SK-N-SH (cell line): ENCODE results near the gene DYNC2H1. TPM values are rescaled to one million over a fixed set of nuclear protein-coding genes. Genes with fewer than 3 reads are reported as not detected.

Experiments used
- CTCF ChIA-PET: fragments of 300-600, 350-600 bp; formaldehyde crosslinking; extraction: SDS; loops from one replicate; lab custom pipeline; 2021; lab: Yijun Ruan, JAX
- POLR2A ChIA-PET: fragments of 350-600 bp; sonication (Branson Sonifier 250); formaldehyde crosslinking; extraction: SDS; loops from one replicate; lab custom pipeline; 2020; ENCODE audit warnings: antibody characterized with exemption, inconsistent platforms; lab: Yijun Ruan, JAX
- DNase-seq: peaks from one replicate; pipeline ENCODE4 v3.0.0; 2012
- H2AFZ ChIP-seq: fragments of 200-600 bp; sonication (generic); 2 replicates; pipeline ENCODE4 v1.8.1; 2016; ENCODE audit warnings: antibody characterized with exemption, mild to moderate bottlenecking, low read depth
- H3F3A ChIP-seq: fragments of 200-600 bp; sonication (generic); replicated peaks from 2 replicates; pipeline ENCODE3; 2016; ENCODE audit warnings: antibody characterized with exemption, mild to moderate bottlenecking; ENCODE audit not compliant: insufficient read depth
- H3K27ac ChIP-seq, 2 experiments: fragments of 200-500 bp in 1 of 2; fragments of 200-600 bp in 1 of 2; sonication (Bioruptor generic) in 1 of 2; sonication (generic), shearing (Covaris generic) in 1 of 2; 2 replicates each; pipeline versions ENCODE4 v1.5.1 to v1.6.1; 2014 to 2016; ENCODE audit warnings: low read depth in 2 of 2, inconsistent platforms in 1 of 2, low read length in 1 of 2, mild to moderate bottlenecking in 1 of 2, mixed read lengths in 1 of 2
- H3K27me3 ChIP-seq: fragments of 200-600 bp; sonication (generic), shearing (Covaris generic); 2 replicates; pipeline ENCODE4 v1.6.1; 2016; ENCODE audit warnings: mixed run types; ENCODE audit not compliant: insufficient read depth
- H3K36me3 ChIP-seq, 2 experiments: fragments of 200-500 bp in 1 of 2; fragments of 200-600 bp in 1 of 2; sonication (Bioruptor generic) in 1 of 2; sonication (generic) in 1 of 2; replicated peaks in 1 of 2; 2 replicates each; pipeline versions ENCODE3 to v1.5.1; 2014 to 2016; ENCODE audit warnings: low read length in 1 of 2, mild to moderate bottlenecking in 1 of 2; ENCODE audit not compliant: insufficient read depth in 2 of 2, control insufficient read depth in 1 of 2
- H3K4me1 ChIP-seq, 2 experiments: fragments of 200-500 bp in 1 of 2; fragments of 200-600 bp in 1 of 2; sonication (Bioruptor generic) in 1 of 2; sonication (generic), shearing (Covaris generic) in 1 of 2; 2 replicates each; pipeline versions ENCODE4 v1.5.1 to v1.6.1; 2014 to 2016; ENCODE audit warnings: low read depth in 1 of 2, low read length in 1 of 2, mixed run types in 1 of 2; ENCODE audit not compliant: insufficient read depth in 2 of 2, control insufficient read depth in 1 of 2
- H3K4me2 ChIP-seq: fragments of 200-600 bp; sonication (generic), shearing (Covaris generic); 2 replicates; pipeline ENCODE4 v1.6.1; 2017; ENCODE audit warnings: mixed run types
- H3K4me3 ChIP-seq, 2 experiments: fragments of 200-500 bp in 1 of 2; fragments of 200-600 bp in 1 of 2; sonication (Bioruptor generic) in 1 of 2; sonication (generic), shearing (Covaris generic) in 1 of 2; 2 replicates each; pipeline versions ENCODE4 v1.5.1 to v1.8.1; 2014 to 2016; ENCODE audit warnings: low read depth in 2 of 2, inconsistent platforms in 1 of 2, low read length in 1 of 2, mild to moderate bottlenecking in 1 of 2, mixed read lengths in 1 of 2, moderate library complexity in 1 of 2
- H3K79me2 ChIP-seq: fragments of 200-600 bp; sonication (generic); 2 replicates; pipeline ENCODE4 v1.8.1; 2017; ENCODE audit warnings: mild to moderate bottlenecking; ENCODE audit not compliant: insufficient read depth
- H3K9ac ChIP-seq: fragments of 200-600 bp; sonication (generic); 2 replicates; pipeline ENCODE4 v1.6.1; 2017; ENCODE audit warnings: mixed run types
- H3K9me2 ChIP-seq: fragments of 200-600 bp; sonication (generic); 2 replicates; pipeline ENCODE4 v1.6.1; 2017; ENCODE audit warnings: mixed run types
- H3K9me3 ChIP-seq: fragments of 200-600 bp; sonication (generic); 2 replicates; pipeline ENCODE4 v1.6.1; 2017; ENCODE audit warnings: mixed run types, mild to moderate bottlenecking, moderate library complexity
- H4K20me1 ChIP-seq: fragments of 200-600 bp; sonication (generic); 2 replicates; pipeline ENCODE4 v1.6.1; 2017; ENCODE audit warnings: mild to moderate bottlenecking, mixed run types; ENCODE audit not compliant: insufficient read depth
- CHD2 ChIP-seq: fragments of 150-350 bp; IDR thresholded peaks from 2 replicates; pipeline ENCODE4 v1.6.1; 2018; ENCODE audit warnings: low read length; ENCODE audit not compliant: partially characterized antibody
- CTCF ChIP-seq: fragments of 200-600 bp; sonication (generic); IDR thresholded peaks from 2 replicates; pipeline ENCODE4 v1.6.1; 2017; ENCODE audit warnings: antibody characterized with exemption, mild to moderate bottlenecking, moderate library complexity
- EZH2phosphoT487 ChIP-seq: fragments of 200-600 bp; sonication (generic); IDR thresholded peaks from 2 replicates; pipeline ENCODE4 v1.6.1; 2017; ENCODE audit warnings: low read depth, mixed run types, mild to moderate bottlenecking, antibody characterized with exemption, moderate library complexity, borderline replicate concordance
- FOSL2 ChIP-seq: IDR thresholded peaks from 2 replicates; pipeline ENCODE4 v1.4.0; 2012; ENCODE audit warnings: low read depth, mild to moderate bottlenecking, moderate library complexity, borderline replicate concordance
- GABPA ChIP-seq: IDR thresholded peaks from 2 replicates; pipeline ENCODE4 v1.4.0; 2012; ENCODE audit warnings: low read depth, mild to moderate bottlenecking
- GATA2 ChIP-seq: sonication (generic); formaldehyde crosslinking; IDR thresholded peaks from 2 replicates; pipeline ENCODE4 v1.5.0; 2020; ENCODE audit warnings: mild to moderate bottlenecking, missing genetic modification reagents
- JUND ChIP-seq: IDR thresholded peaks from 2 replicates; pipeline ENCODE4 v1.4.0; 2012
- MAX ChIP-seq: IDR thresholded peaks from 2 replicates; pipeline ENCODE4 v1.4.0; 2012; ENCODE audit warnings: low read depth
- PBX3 ChIP-seq: IDR thresholded peaks from 2 replicates; pipeline ENCODE4; 2012
- POLR2AphosphoS5 ChIP-seq: IDR thresholded peaks from 2 replicates; pipeline ENCODE4 v1.6.1; 2012; ENCODE audit warnings: low read depth, low read length
- RAD21 ChIP-seq: IDR thresholded peaks from 2 replicates; pipeline ENCODE4 v1.6.1; 2012; ENCODE audit warnings: mild to moderate bottlenecking, low read length
- REST ChIP-seq: IDR thresholded peaks from 2 replicates; pipeline ENCODE4 v1.6.1; 2012; ENCODE audit warnings: mild to moderate bottlenecking, low read depth, low read length, moderate library complexity
- RFX5 ChIP-seq: IDR thresholded peaks from 2 replicates; pipeline ENCODE4 v1.6.1; 2012; ENCODE audit warnings: mild to moderate bottlenecking, improper control_type of control experiment, low read length
- RXRA ChIP-seq: IDR thresholded peaks from 2 replicates; pipeline ENCODE4 v1.4.0; 2012; ENCODE audit warnings: low read depth, mild to moderate bottlenecking, borderline replicate concordance
- SIN3A ChIP-seq: IDR thresholded peaks from 2 replicates; pipeline ENCODE4 v1.6.1; 2012; ENCODE audit warnings: low read depth, mild to moderate bottlenecking, low read length, moderate library complexity, borderline replicate concordance
- USF1 ChIP-seq: IDR thresholded peaks from 2 replicates; pipeline ENCODE4 v1.4.0; 2012; ENCODE audit warnings: low read depth, borderline replicate concordance
- USF2 ChIP-seq: fragments of 150-350 bp; IDR thresholded peaks from 2 replicates; pipeline ENCODE4 v1.6.1; 2017; ENCODE audit warnings: antibody characterized with exemption, low read length, low read depth, borderline replicate concordance
- YY1 ChIP-seq: IDR thresholded peaks from 2 replicates; pipeline ENCODE4 v1.4.0; 2012; ENCODE audit warnings: low read depth, mild to moderate bottlenecking
- ZBTB33 ChIP-seq: IDR thresholded peaks from 2 replicates; pipeline ENCODE4 v1.4.0; 2012; ENCODE audit warnings: low read depth, borderline replicate concordance
- WGBS: methylation state at CpG from one replicate; pipeline ENCODE4 v1.1.6; 2017; ENCODE audit warnings: low lambda C conversion rate; 5-methylcytosine and 5-hydroxymethylcytosine counted together
- polyA plus RNA-seq, 3 experiments: library from polyadenylated mRNA; depleted of rRNA; stranded (reverse); fragments of >200 nt; gene quantifications; 2 replicates each; pipeline ENCODE4 v1.2.3, GENCODE V29; 2012

Gene DYNC2H1
- polyA plus RNA-seq, 1 of the 3 experiments (the other 2 are of a cell fraction) = 15.3 TPM

GRCh38 chr11:103340956-103341355 is 231.7 kb downstream of the DYNC2H1 start:
- no peak overlapping the region for H2AFZ ChIP-seq
- H3K4me2 ChIP-seq = no peak overlapping the region
- H4K20me1 ChIP-seq = no peaks in the 10 kb centered on the region
- H3F3A ChIP-seq = peaks cover under 1% of the 10 kb centered on the region
- no peak for DNase-seq
- peaks cover 0 to 4% of the 10 kb centered on the region in 2 experiments; a peak in 1 of 4 replicates for H3K4me1 ChIP-seq
- no peaks in the 10 kb centered on the region for H3K79me2 ChIP-seq
- H3K4me3 ChIP-seq = no peak overlapping the region
- H3K9me3 ChIP-seq = no peaks in the 10 kb centered on the region
- 96% methylated on average over 1 of the region's 1 CpG for WGBS
- TF ChIP-seq SIN3A (no peak), RXRA (no peak), RAD21 (no peak), GATA2 (CRISPR knock-in tag) (no peak), JUND (no peak), FOSL2 (no peak), POLR2AphosphoS5 (no peak), CHD2 (no peak), EZH2phosphoT487 (no peak), REST (no peak), MAX (no peak), USF2 (no peak), CTCF (no peak), RFX5 (no peak), YY1 (no peak), USF1 (no peak), PBX3 (no peak), ZBTB33 (no peak), GABPA (no peak)
- no peak overlapping the region for H3K27ac ChIP-seq
- ChIA-PET CTCF (interaction anchor here (1.8 kb wide), 1 partner anchor 260 kb away, joined by 4 read pairs; no protein-coding TSS in a partner anchor), POLR2A (no interaction called here)
- no peaks in the 10 kb centered on the region for H3K27me3 ChIP-seq
- H3K9me2 ChIP-seq = no peaks in the 10 kb centered on the region
- H3K9ac ChIP-seq = no peak overlapping the region
- no peaks in the 10 kb centered on the region for H3K36me3 ChIP-seq
